Endothelial cell of umbilical vein (primary cell): ENCODE results near the gene TMEM131. TPM values are rescaled to one million over a fixed set of nuclear protein-coding genes. Genes with fewer than 3 reads are reported as not detected.

Source experiments
- BruUV-seq: library from RNA; stranded (reverse); fragments of 400-500 nt; replicated peaks from 2 replicates; lab custom pipeline; 2021; lab: Mats Ljungman, UMichigan
- CTCF ChIA-PET: fragments of 300-600, 350-600 bp; sonication (Branson Sonifier 250); formaldehyde crosslinking; loops from one replicate; lab custom pipeline; 2021; ENCODE audit warnings: antibody characterized with exemption, inconsistent platforms; lab: Charles Lee
- POLR2A ChIA-PET: fragments of 300-600, 350-600 bp; sonication (Branson Sonifier 250); formaldehyde crosslinking; loops from one replicate; lab custom pipeline; 2021; ENCODE audit warnings: antibody characterized with exemption, inconsistent platforms; lab: Charles Lee
- DNase-seq: peaks from one replicate; pipeline ENCODE4 v3.0.0-alpha.2; 2011; ENCODE audit warnings: low read depth, low spot score
- FAIRE-seq: peaks from 2 replicates; lab custom pipeline; 2011; peaks lifted over from hg19 to GRCh38; lab: Jason Lieb, UNC
- H2AFZ ChIP-seq: 2 replicates; pipeline ENCODE4 v1.6.0; 2012; ENCODE audit warnings: low read depth, low read length, control low read depth, inconsistent platforms
- H3K27ac ChIP-seq: 2 replicates; pipeline ENCODE4 v1.5.1; 2011; ENCODE audit warnings: low read depth, mild to moderate bottlenecking, control low read depth, low read length, moderate library complexity; ENCODE audit not compliant: insufficient read depth
- H3K27me3 ChIP-seq, 2 experiments: 2 replicates each; pipeline versions ENCODE4 v1.6.0 to v1.6.1; 2011; ENCODE audit warnings: low read length in 2 of 2, mixed read lengths in 1 of 2; ENCODE audit not compliant: control insufficient read depth in 2 of 2, insufficient read depth in 2 of 2
- H3K36me3 ChIP-seq, 2 experiments: 2 replicates in 1 of 2; 3 replicates in 1 of 2; pipeline ENCODE4 v1.5.1; 2011; ENCODE audit warnings: low read length in 2 of 2, mild to moderate bottlenecking in 1 of 2, moderate library complexity in 1 of 2; ENCODE audit not compliant: control insufficient read depth in 2 of 2, insufficient read depth in 2 of 2; ENCODE audit errors: extremely low read depth in 1 of 2
- H3K4me1 ChIP-seq: 3 replicates; pipeline ENCODE4 v1.5.1; 2011; ENCODE audit warnings: mild to moderate bottlenecking, low read length; ENCODE audit not compliant: control insufficient read depth, insufficient read depth; ENCODE audit errors: extremely low read depth
- H3K4me2 ChIP-seq: 2 replicates; pipeline ENCODE4 v1.6.1; 2011; ENCODE audit warnings: low read length, control low read depth, mixed read lengths; ENCODE audit not compliant: insufficient read depth
- H3K4me3 ChIP-seq, 3 experiments: fragments of 200-600 bp in 1 of 3; sonication (generic), shearing (Covaris generic) in 1 of 3; replicated peaks in 1 of 3; 2 replicates each; pipeline ENCODE4 v1.5.1; 2011 to 2016; ENCODE audit warnings: control low read depth in 3 of 3, low read length in 3 of 3, mild to moderate bottlenecking in 2 of 3, inconsistent platforms in 1 of 3, low read depth in 1 of 3, moderate library complexity in 1 of 3; ENCODE audit not compliant: insufficient read depth in 1 of 3
- H3K79me2 ChIP-seq: 2 replicates; pipeline ENCODE4 v1.6.0; 2012; ENCODE audit warnings: low read length, inconsistent platforms; ENCODE audit not compliant: control insufficient read depth, insufficient read depth
- H3K9ac ChIP-seq: replicated peaks from 2 replicates; pipeline ENCODE3; 2011; ENCODE audit warnings: low read length, control low read depth; ENCODE audit not compliant: insufficient read depth; ENCODE audit errors: extremely low read depth
- H3K9me1 ChIP-seq: replicated peaks from 3 replicates; pipeline ENCODE4 v1.6.0; 2011; ENCODE audit warnings: mild to moderate bottlenecking, low read length; ENCODE audit not compliant: control insufficient read depth, insufficient read depth; ENCODE audit errors: extremely low read depth
- H3K9me3 ChIP-seq: replicated peaks from 2 replicates; pipeline ENCODE4 v1.5.1; 2012; ENCODE audit warnings: low read length, inconsistent platforms; ENCODE audit not compliant: control insufficient read depth, insufficient read depth
- H4K20me1 ChIP-seq: replicated peaks from 2 replicates; pipeline ENCODE3; 2011; ENCODE audit warnings: mild to moderate bottlenecking, low read length; ENCODE audit not compliant: control insufficient read depth, insufficient read depth; ENCODE audit errors: extremely low read depth
- EZH2 ChIP-seq: IDR thresholded peaks from 2 replicates; pipeline ENCODE4 v1.6.1; 2012; ENCODE audit warnings: borderline replicate concordance, low read depth, mild to moderate bottlenecking, moderate library complexity, low read length, inconsistent platforms; ENCODE audit not compliant: severe bottlenecking
- FOS ChIP-seq: IDR thresholded peaks from 2 replicates; pipeline ENCODE4 v1.6.1; 2011; ENCODE audit warnings: mild to moderate bottlenecking, low read length, moderate library complexity, borderline replicate concordance; ENCODE audit not compliant: insufficient read depth
- GATA2 ChIP-seq: IDR thresholded peaks from 2 replicates; pipeline ENCODE4 v1.7.0; 2011; ENCODE audit warnings: low read depth, mild to moderate bottlenecking, moderate library complexity, mixed read lengths, low read length; ENCODE audit not compliant: insufficient read length, insufficient read depth
- JUN ChIP-seq: IDR thresholded peaks from 2 replicates; pipeline ENCODE4 v1.6.1; 2011; ENCODE audit warnings: borderline replicate concordance, low read depth; ENCODE audit not compliant: insufficient read length, insufficient read depth
- MYC ChIP-seq: IDR thresholded peaks from one replicate; pipeline ENCODE4 v1.6.1; 2011; ENCODE audit warnings: mild to moderate bottlenecking, low read depth, low read length
- POLR2A ChIP-seq: IDR thresholded peaks from 2 replicates; pipeline ENCODE4 v1.6.1; 2012; ENCODE audit warnings: low read depth, mild to moderate bottlenecking, control low read depth, low read length
- POLR2AphosphoS5 ChIP-seq: IDR thresholded peaks from 2 replicates; pipeline ENCODE4 v1.6.1; 2012; ENCODE audit warnings: low read depth, mild to moderate bottlenecking, control low read depth, low read length, moderate library complexity; ENCODE audit not compliant: insufficient read depth
- dilution Hi-C: fragments of 300-500 bp; cut with MboI; formaldehyde crosslinking; loops from one replicate; pipeline ENCODE4 v1.15.0; 2019; ENCODE audit warnings: low sequenced_read_pairs; ENCODE audit not compliant: extremely low pct_ligation_motif_present
- intact Hi-C: fragments of 100-400 bp; cut with micrococcal nuclease; formaldehyde crosslinking; loops from one replicate; pipeline ENCODE4 v1.10.0; 2022
- polyA plus RNA-seq, 4 experiments: library from polyadenylated mRNA; depleted of rRNA in 3 of 4; stranded (reverse) in 3 of 4; unstranded in 1 of 4; fragments of >200 nt; gene quantifications; 2 replicates each; pipeline versions ENCODE4 v1.2.1 to v1.2.3, GENCODE V29; 2011 to 2012; ENCODE audit warnings: missing spikeins in 1 of 4
- total RNA-seq: library from RNA; stranded (reverse); gene quantifications from 2 replicates; pipeline ENCODE4 v1.2.3, GENCODE V29; 2021
- TF ChIP-seq, protein P1 (sequence below): IDR thresholded peaks from 2 replicates; pipeline ENCODE4 v1.6.1; 2011; ENCODE audit not compliant: insufficient read depth, insufficient read length
- TF ChIP-seq, protein P2 (sequence below), 2 donors: IDR thresholded peaks; 1 replicate in 1 of 2; 2 replicates in 1 of 2; pipeline ENCODE4 v1.5.1; 2011; ENCODE audit warnings: low read length in 2 of 2, mild to moderate bottlenecking in 2 of 2, moderate library complexity in 2 of 2, control low read depth in 1 of 2, inconsistent platforms in 1 of 2, low read depth in 1 of 2; ENCODE audit not compliant: insufficient read depth in 1 of 2; ENCODE audit errors: extremely low read depth in 1 of 2

The TMEM131 gene
- total and polyA plus RNA-seq, 2 donors (not counting 3 experiments of a cell fraction or from before 2014, with no cell fraction given) = 12.2 to 28.6 TPM

DNA sequence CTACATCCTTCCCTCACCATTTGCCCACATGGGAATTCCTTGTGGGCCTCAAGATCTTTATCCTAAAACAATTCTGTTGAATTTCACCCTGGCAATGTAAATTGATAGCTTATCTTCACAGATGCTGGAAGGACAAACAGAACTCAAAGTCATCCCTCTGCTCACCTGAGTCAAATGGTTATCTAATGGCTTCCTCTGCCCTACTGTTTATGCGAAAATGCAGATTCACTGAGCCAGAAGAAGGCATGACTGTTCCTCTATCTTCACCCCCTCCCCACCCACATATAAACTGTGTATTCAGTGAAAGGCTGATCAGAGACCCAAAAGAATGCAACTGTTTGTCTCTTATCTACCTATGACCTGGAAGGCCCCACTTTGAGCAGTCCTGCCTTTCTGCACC lies 47.4 kb upstream of the TMEM131 start:
- POLR2A ChIA-PET = no interaction called here

More for the DNA sequence above, 47.4 kb upstream of the TMEM131 start:
- no peak overlapping the region for H3K27ac ChIP-seq
- H3K9me1 ChIP-seq = no peaks in the 10 kb centered on the region
- H3K79me2 ChIP-seq = no peaks in the 10 kb centered on the region
- dilution Hi-C loops (no loop called here), intact Hi-C loops (no loop called here)
- no peak for DNase-seq
- FAIRE-seq = no peak
- CTCF ChIA-PET = interaction anchor here (1.0 kb wide), 1 partner anchor 18 kb away, joined by 3 read pairs; no protein-coding TSS in a partner anchor
- H3K4me1 ChIP-seq = no peaks in the 10 kb centered on the region
- BruUV-seq = no TSS peak
- H3K9ac ChIP-seq = no peak overlapping the region
- H3K4me2 ChIP-seq = no peak overlapping the region
- no peak for TF ChIP-seq JUN
- no peak for TF ChIP-seq MYC
- TF ChIP-seq, protein P1, sequence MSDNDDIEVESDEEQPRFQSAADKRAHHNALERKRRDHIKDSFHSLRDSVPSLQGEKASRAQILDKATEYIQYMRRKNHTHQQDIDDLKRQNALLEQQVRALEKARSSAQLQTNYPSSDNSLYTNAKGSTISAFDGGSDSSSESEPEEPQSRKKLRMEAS = no peak
- TF ChIP-seq POLR2AphosphoS5 = no peak
- TF ChIP-seq, protein P2, sequence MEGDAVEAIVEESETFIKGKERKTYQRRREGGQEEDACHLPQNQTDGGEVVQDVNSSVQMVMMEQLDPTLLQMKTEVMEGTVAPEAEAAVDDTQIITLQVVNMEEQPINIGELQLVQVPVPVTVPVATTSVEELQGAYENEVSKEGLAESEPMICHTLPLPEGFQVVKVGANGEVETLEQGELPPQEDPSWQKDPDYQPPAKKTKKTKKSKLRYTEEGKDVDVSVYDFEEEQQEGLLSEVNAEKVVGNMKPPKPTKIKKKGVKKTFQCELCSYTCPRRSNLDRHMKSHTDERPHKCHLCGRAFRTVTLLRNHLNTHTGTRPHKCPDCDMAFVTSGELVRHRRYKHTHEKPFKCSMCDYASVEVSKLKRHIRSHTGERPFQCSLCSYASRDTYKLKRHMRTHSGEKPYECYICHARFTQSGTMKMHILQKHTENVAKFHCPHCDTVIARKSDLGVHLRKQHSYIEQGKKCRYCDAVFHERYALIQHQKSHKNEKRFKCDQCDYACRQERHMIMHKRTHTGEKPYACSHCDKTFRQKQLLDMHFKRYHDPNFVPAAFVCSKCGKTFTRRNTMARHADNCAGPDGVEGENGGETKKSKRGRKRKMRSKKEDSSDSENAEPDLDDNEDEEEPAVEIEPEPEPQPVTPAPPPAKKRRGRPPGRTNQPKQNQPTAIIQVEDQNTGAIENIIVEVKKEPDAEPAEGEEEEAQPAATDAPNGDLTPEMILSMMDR (IDR thresholded peaks at IDR 0.05; ENCODE audit: extremely low read depth in 1 of 2, insufficient read depth in 1 of 2, low read depth in 1 of 2, low read length in 2 of 2) = no peak
- TF ChIP-seq FOS = no peak
- TF ChIP-seq EZH2 = no peak
- TF ChIP-seq GATA2 = no peak
- no peak for TF ChIP-seq POLR2A
- no peak overlapping the region for H2AFZ ChIP-seq
- no peaks in the 10 kb centered on the region for H4K20me1 ChIP-seq
- no peaks in the 10 kb centered on the region for H3K36me3 ChIP-seq
- H3K9me3 ChIP-seq = no peaks in the 10 kb centered on the region
- H3K4me3 ChIP-seq = no peak overlapping the region
- peaks cover 2 to 3% of the 10 kb centered on the region in 2 experiments for H3K27me3 ChIP-seq
